A549 (cell line): ENCODE measurements around the gene DNAJC2. TPM values are rescaled to one million over a fixed set of nuclear protein-coding genes. Genes with fewer than 3 reads are reported as not detected.

Experiments used
- ATAC-seq, 2 experiments: fragments of 200-7000 bp in 1 of 2; fragments of >200 bp in 1 of 2; cut with Nextera tagmentation in 1 of 2; cut with Tn5 transposase in 1 of 2; 3 replicates each; pipeline versions ENCODE4 v1.8.0 to v1.9.1; 2018 to 2020; ENCODE audit warnings: mild to moderate bottlenecking in 1 of 2, moderate library complexity in 1 of 2
- CTCF ChIA-PET: fragments of 300-600 bp; sonication (Branson Sonifier 250); formaldehyde crosslinking; extraction: SDS; loops from one replicate; lab custom pipeline; 2021; ENCODE audit warnings: antibody characterized with exemption, inconsistent platforms; lab: Yijun Ruan, JAX
- POLR2A ChIA-PET: fragments of 350-600 bp; formaldehyde crosslinking; extraction: SDS; loops from one replicate; lab custom pipeline; 2021; ENCODE audit warnings: antibody characterized with exemption, inconsistent platforms; lab: Yijun Ruan, JAX
- DNase-seq, 2 experiments: peaks; one replicate each; pipeline versions ENCODE4 v3.0.0 to v3.0.0-alpha.2; 2011 to 2016; ENCODE audit warnings: low read depth in 1 of 2, low spot score in 1 of 2
- FAIRE-seq: peaks from 2 replicates; lab custom pipeline; 2011; peaks lifted over from hg19 to GRCh38; lab: Jason Lieb, UNC
- H3K27ac ChIP-seq, 2 experiments: fragments of >200 bp; sonication (Bioruptor Twin); formaldehyde crosslinking; 3 replicates each; pipeline ENCODE4 v1.5.1; 2016 to 2017
- H3K4me1 ChIP-seq: fragments of >200 bp; sonication (Bioruptor Twin); formaldehyde crosslinking; 3 replicates; pipeline ENCODE4 v1.6.1; 2016
- H3K4me2 ChIP-seq: fragments of >200 bp; sonication (Bioruptor Twin); formaldehyde crosslinking; 3 replicates; pipeline ENCODE4 v1.6.1; 2016
- H3K4me3 ChIP-seq: fragments of >200 bp; sonication (Bioruptor Twin); formaldehyde crosslinking; 3 replicates; pipeline ENCODE4 v1.5.1; 2016
- H3K9me3 ChIP-seq: fragments of >200 bp; sonication (Bioruptor Twin); formaldehyde crosslinking; 3 replicates; pipeline ENCODE4 v1.6.1; 2016
- BHLHE40 ChIP-seq: IDR thresholded peaks from 2 replicates; pipeline ENCODE4 v1.6.1; 2012; ENCODE audit warnings: low read depth, low read length, inconsistent platforms
- CBX8 ChIP-seq: fragments of 200-600 bp; sonication (generic); IDR thresholded peaks from 2 replicates; pipeline ENCODE4 v1.6.1; 2016
- CHD4 ChIP-seq: fragments of 200-600 bp; sonication (generic); IDR thresholded peaks from 2 replicates; pipeline ENCODE4 v1.6.1; 2016; ENCODE audit warnings: antibody characterized with exemption, mild to moderate bottlenecking, borderline replicate concordance
- CTCF ChIP-seq: fragments of >200 bp; sonication (Bioruptor Twin); formaldehyde crosslinking; IDR thresholded peaks from 3 replicates; pipeline ENCODE4 v1.5.1; 2016
- EHF ChIP-seq: fragments of 250-450 bp; sonication (Bioruptor Pico); IDR thresholded peaks from 2 replicates; pipeline ENCODE4 v1.5.0; 2020; ENCODE audit warnings: mild to moderate bottlenecking
- ELK1 ChIP-seq: fragments of 150-350 bp; IDR thresholded peaks from 2 replicates; pipeline ENCODE4 v1.6.1; 2014; ENCODE audit warnings: low read depth, mild to moderate bottlenecking, low read length
- FOXS1 ChIP-seq: fragments of 250-450 bp; sonication (Bioruptor Pico); IDR thresholded peaks from 2 replicates; pipeline ENCODE4 v1.5.0; 2020; ENCODE audit warnings: mild to moderate bottlenecking, moderate library complexity
- HEYL ChIP-seq: fragments of 250-450 bp; sonication (Bioruptor Pico); IDR thresholded peaks from 2 replicates; pipeline ENCODE4 v1.8.0; 2021; ENCODE audit warnings: mild to moderate bottlenecking, moderate library complexity
- HMGXB4 ChIP-seq: fragments of 250-450 bp; sonication (Bioruptor Pico); IDR thresholded peaks from 2 replicates; pipeline ENCODE4 v1.5.0; 2021; ENCODE audit warnings: mild to moderate bottlenecking, moderate library complexity, borderline replicate concordance
- HOXB13 ChIP-seq: fragments of 250-450 bp; sonication (Bioruptor Pico); IDR thresholded peaks from 2 replicates; pipeline ENCODE4 v1.5.0; 2020; ENCODE audit warnings: low read depth, mild to moderate bottlenecking, moderate library complexity
- HOXB5 ChIP-seq: fragments of 250-450 bp; sonication (Bioruptor Pico); IDR thresholded peaks from 2 replicates; pipeline ENCODE4 v1.5.0; 2020; ENCODE audit warnings: mild to moderate bottlenecking, moderate library complexity
- JUN ChIP-seq, 2 experiments: fragments of >200 bp; sonication (Bioruptor Twin); formaldehyde crosslinking; IDR thresholded peaks; 2 replicates in 1 of 2; 3 replicates in 1 of 2; pipeline ENCODE4 v1.6.1; 2016 to 2017
- MAFK ChIP-seq: fragments of 450-650 bp; IDR thresholded peaks from 2 replicates; pipeline ENCODE4 v1.6.1; 2014; ENCODE audit not compliant: partially characterized antibody
- MAX ChIP-seq: IDR thresholded peaks from 2 replicates; pipeline ENCODE4 v1.6.1; 2012
- MAZ ChIP-seq: fragments of 150-350 bp; IDR thresholded peaks from 2 replicates; pipeline ENCODE4 v1.6.1; 2014; ENCODE audit warnings: antibody characterized with exemption, low read depth, low read length, borderline replicate concordance
- NPAS2 ChIP-seq: fragments of 250-450 bp; sonication (Bioruptor Pico); IDR thresholded peaks from 2 replicates; pipeline ENCODE4 v1.8.0; 2022; ENCODE audit warnings: mild to moderate bottlenecking, moderate library complexity, borderline replicate concordance
- NR3C1 ChIP-seq: fragments of >200 bp; sonication (Bioruptor Twin); formaldehyde crosslinking; IDR thresholded peaks from 3 replicates; pipeline ENCODE4 v1.6.1; 2017
- POLR2A ChIP-seq: IDR thresholded peaks from 2 replicates; pipeline ENCODE4 v1.6.1; 2012; ENCODE audit warnings: mild to moderate bottlenecking, low read length
- RAD21 ChIP-seq, 2 experiments: fragments of >200 bp in 1 of 2; sonication (Bioruptor Twin) in 1 of 2; formaldehyde crosslinking in 1 of 2; IDR thresholded peaks in 1 of 2; conservative IDR thresholded peaks in 1 of 2; 2 replicates in 1 of 2; 3 replicates in 1 of 2; pipeline ENCODE4 v1.6.1; 2012 to 2018; ENCODE audit warnings: inconsistent platforms in 1 of 2
- REST ChIP-seq: fragments of 200-600 bp; sonication (generic); IDR thresholded peaks from 2 replicates; pipeline ENCODE4 v1.6.1; 2016; ENCODE audit warnings: antibody characterized with exemption, mild to moderate bottlenecking, moderate library complexity
- RFX5 ChIP-seq: fragments of 450-650 bp; IDR thresholded peaks from 2 replicates; pipeline ENCODE4 v1.7.1; 2014; ENCODE audit warnings: antibody characterized with exemption, mild to moderate bottlenecking, moderate library complexity
- SMC3 ChIP-seq: fragments of >200 bp; sonication (Bioruptor Twin); formaldehyde crosslinking; IDR thresholded peaks from 3 replicates; pipeline ENCODE4 v1.6.1; 2018; ENCODE audit warnings: inconsistent platforms
- ZC3H11A ChIP-seq: fragments of 450-650 bp; IDR thresholded peaks from 2 replicates; pipeline ENCODE4 v1.6.1; 2014; ENCODE audit warnings: antibody characterized with exemption, mild to moderate bottlenecking
- ZNF302 ChIP-seq: fragments of 250-450 bp; sonication (Bioruptor Pico); IDR thresholded peaks from 2 replicates; pipeline ENCODE4 v1.9.0; 2021; ENCODE audit warnings: inconsistent platforms, mild to moderate bottlenecking, moderate library complexity
- WGBS: methylation state at CpG from one replicate; pipeline ENCODE4 v1.1.6; 2017; ENCODE audit errors: missing lambda C conversion rate; 5-methylcytosine and 5-hydroxymethylcytosine counted together
- polyA plus RNA-seq, 4 experiments: library from polyadenylated mRNA; depleted of rRNA in 3 of 4; stranded (reverse); fragments of >200 nt; fragmentation: RNase III in 1 of 4; extraction: RNeasy Plus Mini Kit Qiagen cat#74134 plus additional on column Dnase treatment in 1 of 4; gene quantifications; 2 replicates in 3 of 4; 3 replicates in 1 of 4; pipeline ENCODE4 v1.2.3, GENCODE V29; 2011 to 2017

DNAJC2 gene
- polyA plus RNA-seq, 2 of the 4 experiments (the other 2 are of a cell fraction): 48.8 to 63.3 TPM

- ATAC-seq (no peak), DNase-seq (no peak), FAIRE-seq (no peak)
- Histone ChIP-seq H3K4me3 (peak overlapping the region; percentile 58), H3K4me1 (peaks cover 17% of the 10 kb centered on the region; the same call in 2 of the 3 replicates), H3K4me2 (peak overlapping the region; percentile 82), H3K27ac (peak overlapping the region in 1 of 2 experiments; percentile 75; a peak in 1 of 6 replicates), H3K9me3 (no peaks in the 10 kb centered on the region)
- ChIA-PET CTCF (no interaction called here), POLR2A (interaction anchor here (1.1 to 1.5 kb wide), 4 partner anchors 10 to 273 kb away, joined by 3 to 6 read pairs (median 4); partner anchors contain the start of genes ARMC10 and FBXL13)
- TF ChIP-seq ZC3H11A (no peak), JUN (IDR thresholded peaks at IDR 0.05) (no peak), EHF (CRISPR knock-in tag) (no peak), CTCF (no peak)
- 30% methylated on average over 13 of the region's 13 CpGs for WGBS
These were observed 3.9 kb upstream of the DNAJC2 start for GRCh38 chr7:103348452-103348851.

GRCh38 chr7:103347507-103348267 lies 3.1 kb upstream of the DNAJC2 start, which contains the start of gene PSMC2:
Gene PSMC2 (plus strand): TSS chr7:103347643. CDS start chr7:103347712, 69 bp downstream.
- H3K9me3 ChIP-seq: no peaks in the 10 kb centered on the region
- ATAC-seq (peak; percentile 87), FAIRE-seq (no peak), DNase-seq (peak; percentile 85 to 94)
- ChIA-PET POLR2A (interaction anchor here (1.0 to 1.5 kb wide), 5 partner anchors 9 to 273 kb away, joined by 3 to 6 read pairs (median 5); partner anchors contain the start of genes ARMC10 and FBXL13), CTCF (interaction anchor here (0.8 kb wide), 1 partner anchor 10 kb away, joined by 4 read pairs; no protein-coding TSS in a partner anchor)
- peaks cover 25% of the 10 kb centered on the region for H3K4me1 ChIP-seq
- H3K4me2 ChIP-seq: peak within 1 kb of the TSS; percentile 82
- H3K27ac ChIP-seq: peak within 1 kb of the TSS; percentile 75 to 96
- peak within 1 kb of the TSS; percentile 58 for H3K4me3 ChIP-seq
- 1% methylated on average over 25 of the region's 25 CpGs for WGBS
- no peak for TF ChIP-seq HOXB5 (CRISPR knock-in tag)
- TF ChIP-seq NPAS2 (CRISPR knock-in tag): no peak
- peak; percentile 64 for TF ChIP-seq POLR2A
- no peak for TF ChIP-seq CBX8
- TF ChIP-seq EHF (CRISPR knock-in tag): no peak
- no peak for TF ChIP-seq HOXB13 (CRISPR knock-in tag)
- no peak for TF ChIP-seq BHLHE40
- no peak for TF ChIP-seq HMGXB4 (CRISPR knock-in tag)
- TF ChIP-seq MAZ: no peak
- TF ChIP-seq CHD4: no peak
- no peak for TF ChIP-seq HEYL (CRISPR knock-in tag)
- TF ChIP-seq REST: no peak
- TF ChIP-seq RAD21 (conservative IDR thresholded peaks at IDR 0.05 in 1 of 2, IDR thresholded peaks at IDR 0.05 in 1 of 2): no peak
- TF ChIP-seq MAX: peak; percentile 89
- no peak for TF ChIP-seq NR3C1
- TF ChIP-seq SMC3: no peak
- no peak for TF ChIP-seq ZNF302 (CRISPR knock-in tag)
- TF ChIP-seq MAFK: peak; percentile 91
- TF ChIP-seq CTCF: no peak
- TF ChIP-seq FOXS1 (CRISPR knock-in tag): no peak
- TF ChIP-seq RFX5: no peak
- TF ChIP-seq ELK1: no peak
